Epithelial cell of esophagus (primary cell): ENCODE data around the gene MUL1.

Source experiments
- DNase-seq: peaks from one replicate; pipeline ENCODE4 v3.0.0; 2010; ENCODE audit warnings: low read depth
- H3K4me3 ChIP-seq: 2 replicates; pipeline ENCODE4 v1.5.1; 2011; ENCODE audit warnings: mild to moderate bottlenecking, low read length, control low read depth
- CTCF ChIP-seq: IDR thresholded peaks from 2 replicates; pipeline ENCODE4 v1.5.1; 2011; ENCODE audit warnings: low read depth, mild to moderate bottlenecking, low read length, control low read depth, inconsistent platforms; ENCODE audit not compliant: insufficient read depth; ENCODE audit errors: missing control alignments

The MUL1 gene

GRCh38 chr1:20507564-20508410 lies at the start of gene MUL1:
MUL1 (minus strand) TSS chr1:20508151; CDS start chr1:20508024, 127 bp downstream.
- H3K4me3 ChIP-seq: peak within 1 kb of the TSS; percentile 95
- peak; percentile 92 for DNase-seq
- no peak for TF ChIP-seq CTCF

- DNase-seq: no peak
- no peak for TF ChIP-seq CTCF
- H3K4me3 ChIP-seq: no peak overlapping the region
These were observed 47.8 kb upstream of the MUL1 start for GRCh38 chr1:20555758-20556120.

GRCh38 chr1:20555025-20555757 lies 47.2 kb upstream of the MUL1 start:
- no peak overlapping the region for H3K4me3 ChIP-seq
- TF ChIP-seq CTCF: no peak
- peak; percentile 61 for DNase-seq

GRCh38 chr1:20552728-20553445 lies 44.9 kb upstream of the MUL1 start:
- TF ChIP-seq CTCF: no peak
- H3K4me3 ChIP-seq: no peak overlapping the region
- peak; percentile 46 for DNase-seq

GRCh38 chr1:20551945-20552727 lies 44.2 kb upstream of the MUL1 start, which contains the start of gene FAM43B:
FAM43B (plus strand) TSS chr1:20552573; CDS start chr1:20552974, 401 bp downstream.
- DNase-seq: peak; percentile 17
- TF ChIP-seq CTCF: no peak
- H3K4me3 ChIP-seq: no peak within 1 kb of the TSS

- no peak for TF ChIP-seq CTCF
- no peak for DNase-seq
- no peak overlapping the region for H3K4me3 ChIP-seq
These were observed 43.2 kb upstream of the MUL1 start for GRCh38 chr1:20551161-20551560.
